ENCODE measurements around the gene IQSEC3. TPM values are rescaled to one million over a fixed set of nuclear protein-coding genes. Genes with fewer than 3 reads are reported as not detected.
"Not testable (repeated sequence)": the region's sequence is repeated elsewhere in the genome, so short reads cannot be mapped to it uniquely, and the experiment has no call there.

The IQSEC3 gene
- not detected in 2 replicates for total RNA-seq (2014; rRNA removed; shearing (Covaris generic); ENCODE audit: low replicate concordance)

DNA sequence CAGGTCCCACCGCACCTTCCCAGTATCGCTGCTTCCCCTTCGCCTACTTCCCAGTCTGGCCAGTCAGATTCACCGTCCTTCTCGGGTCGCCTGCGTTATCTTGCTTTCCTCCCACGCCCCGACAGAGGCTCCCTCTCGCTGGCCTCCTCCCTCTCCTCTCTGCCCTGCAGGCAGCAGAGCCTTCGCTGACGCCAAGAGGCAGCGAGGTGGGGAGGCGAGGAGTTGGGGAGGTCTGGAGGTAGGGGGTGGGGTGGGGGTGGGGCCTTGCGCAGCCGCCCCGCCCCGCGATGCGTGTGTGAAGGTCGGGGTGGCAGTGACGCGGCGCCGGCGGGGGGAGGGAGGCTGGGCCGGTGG, at the start of gene IQSEC3:
Gene IQSEC3, plus strand, starts transcription at position 340 of the 354 bp plus-strand sequence. CDS start 116 bp downstream, outside the sequence.
- DNase-seq (ENCODE audit: low read depth); in situ Hi-C loops (cut with HindIII; ENCODE audit: low pct_unique_long_range_greater_than_20kb, low sequenced_read_pairs): not testable (repeated sequence)

DNA sequence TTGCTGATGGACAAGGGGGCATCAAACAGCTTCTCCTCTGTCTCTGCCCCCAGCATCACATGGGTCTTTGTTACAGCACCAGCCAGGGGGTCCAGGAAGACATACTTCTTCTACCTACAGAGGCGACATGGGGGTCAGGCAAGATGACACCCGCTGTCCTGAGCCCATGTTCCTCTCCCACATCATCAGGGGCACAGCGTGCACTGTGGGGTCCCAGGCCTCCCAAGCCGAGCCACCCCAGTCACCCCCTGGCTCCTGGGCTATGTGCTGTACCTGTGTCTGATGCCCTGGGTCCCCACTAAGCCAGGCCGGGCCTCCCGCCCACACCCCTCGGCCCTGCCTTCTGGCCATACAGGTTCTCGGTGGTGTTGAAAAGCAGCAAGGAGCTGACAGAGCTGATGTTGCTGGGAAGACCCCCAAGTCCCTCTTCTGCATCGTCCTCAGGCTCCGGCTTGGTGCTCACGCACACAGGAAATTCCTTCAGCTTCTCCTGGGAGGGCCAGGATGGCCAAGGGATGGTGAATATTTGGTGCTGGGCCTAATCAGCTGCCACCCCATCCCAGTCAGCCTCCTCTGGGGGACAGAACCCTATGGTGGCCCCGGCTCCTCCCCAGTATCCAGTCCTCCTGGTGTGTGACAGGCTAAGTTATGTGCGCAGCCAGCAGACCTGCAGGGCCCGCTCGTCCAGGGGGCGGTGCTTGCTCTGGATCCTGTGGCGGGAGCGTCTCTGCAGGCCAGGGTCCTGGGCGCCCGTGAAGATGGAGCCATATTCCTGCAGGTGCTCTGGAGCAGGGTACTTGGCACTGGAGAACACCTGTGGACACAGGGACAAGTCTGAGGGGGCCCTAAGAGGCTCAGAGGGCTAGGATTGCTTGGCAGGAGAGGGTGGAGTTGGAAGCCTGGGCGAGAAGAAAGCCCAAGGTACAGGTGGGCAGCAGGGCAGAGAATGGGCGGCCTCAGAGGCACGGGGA, 48.9 kb upstream of the IQSEC3 start:
- DNase-seq (ENCODE audit: low read depth); in situ Hi-C loops (cut with HindIII; ENCODE audit: low pct_unique_long_range_greater_than_20kb, low sequenced_read_pairs): not testable (repeated sequence)

DNA sequence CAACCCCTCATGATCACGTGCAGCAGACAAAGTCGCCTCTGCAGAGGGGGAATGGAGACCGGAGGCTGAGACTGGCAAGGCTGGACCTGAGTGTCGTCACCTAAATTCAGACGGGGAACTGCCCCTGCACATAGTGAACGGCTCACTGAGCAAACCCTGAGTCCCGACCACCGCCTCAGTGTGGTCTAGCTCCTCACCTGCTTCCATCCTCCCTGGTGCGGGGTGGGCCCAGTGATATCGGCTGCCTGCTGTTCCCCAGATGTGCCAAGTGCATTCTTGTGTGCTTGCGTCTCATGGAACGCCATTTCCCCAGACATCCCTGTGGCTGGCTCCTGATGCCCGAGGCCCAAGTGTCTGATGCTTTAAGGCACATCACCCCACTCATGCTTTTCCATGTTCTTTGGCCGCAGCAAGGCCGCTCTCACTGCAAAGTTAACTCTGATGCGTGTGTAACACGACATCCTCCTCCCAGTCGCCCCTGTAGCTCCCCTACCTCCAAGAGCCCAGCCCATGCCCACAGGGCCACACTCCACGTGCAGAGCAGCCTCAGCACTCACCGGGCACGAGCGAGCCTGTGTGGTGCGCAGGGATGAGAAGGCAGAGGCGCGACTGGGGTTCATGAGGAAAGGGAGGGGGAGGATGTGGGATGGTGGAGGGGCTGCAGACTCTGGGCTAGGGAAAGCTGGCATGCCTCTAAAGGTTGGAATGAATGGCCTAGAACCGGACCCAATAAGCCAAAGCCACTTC, 47.6 kb upstream of the IQSEC3 start:
- in situ Hi-C loops (cut with HindIII; ENCODE audit: low pct_unique_long_range_greater_than_20kb, low sequenced_read_pairs); DNase-seq (ENCODE audit: low read depth): not testable (repeated sequence)

DNA sequence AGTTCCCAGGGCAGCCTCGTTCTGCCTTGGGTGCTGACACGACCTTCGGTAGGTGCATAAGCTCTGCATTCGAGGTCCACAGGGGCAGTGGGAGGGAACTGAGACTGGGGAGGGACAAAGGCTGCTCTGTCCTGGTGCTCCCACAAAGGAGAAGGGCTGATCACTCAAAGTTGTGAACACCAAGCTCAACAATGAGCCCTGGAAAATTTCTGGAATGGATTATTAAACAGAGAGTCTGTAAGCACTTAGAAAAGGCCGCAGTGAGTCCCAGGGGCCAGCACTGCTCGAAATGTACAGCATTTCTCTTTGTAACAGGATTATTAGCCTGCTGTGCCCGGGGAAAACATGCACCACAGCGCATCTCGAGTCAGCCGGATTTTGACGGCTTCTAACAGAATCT, 46.7 kb upstream of the IQSEC3 start:
- in situ Hi-C loops (cut with HindIII; ENCODE audit: low pct_unique_long_range_greater_than_20kb, low sequenced_read_pairs); DNase-seq (ENCODE audit: low read depth): not testable (repeated sequence)

DNA sequence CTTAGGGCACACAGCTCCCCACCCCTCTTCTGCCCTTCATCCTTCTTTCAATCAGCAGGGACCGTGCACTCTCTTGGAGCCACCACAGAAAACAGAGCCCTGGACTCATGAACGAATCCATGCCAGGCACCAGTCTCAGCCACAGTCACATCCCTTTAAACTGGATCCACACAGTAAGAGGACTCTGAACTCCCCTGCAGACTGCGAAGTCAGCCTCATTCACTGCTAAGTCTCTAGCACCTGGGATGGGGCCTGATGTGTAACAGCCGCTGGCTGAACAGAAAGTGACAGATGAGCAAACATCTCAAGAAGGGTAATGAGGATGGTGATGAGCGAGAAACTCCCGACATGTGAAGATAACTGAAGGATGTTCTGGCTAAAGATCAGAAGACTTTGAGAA, 45.8 kb upstream of the IQSEC3 start:
- in situ Hi-C loops (cut with HindIII; ENCODE audit: low pct_unique_long_range_greater_than_20kb, low sequenced_read_pairs), result no loop called here
- no peak for DNase-seq (ENCODE audit: low read depth)

DNA sequence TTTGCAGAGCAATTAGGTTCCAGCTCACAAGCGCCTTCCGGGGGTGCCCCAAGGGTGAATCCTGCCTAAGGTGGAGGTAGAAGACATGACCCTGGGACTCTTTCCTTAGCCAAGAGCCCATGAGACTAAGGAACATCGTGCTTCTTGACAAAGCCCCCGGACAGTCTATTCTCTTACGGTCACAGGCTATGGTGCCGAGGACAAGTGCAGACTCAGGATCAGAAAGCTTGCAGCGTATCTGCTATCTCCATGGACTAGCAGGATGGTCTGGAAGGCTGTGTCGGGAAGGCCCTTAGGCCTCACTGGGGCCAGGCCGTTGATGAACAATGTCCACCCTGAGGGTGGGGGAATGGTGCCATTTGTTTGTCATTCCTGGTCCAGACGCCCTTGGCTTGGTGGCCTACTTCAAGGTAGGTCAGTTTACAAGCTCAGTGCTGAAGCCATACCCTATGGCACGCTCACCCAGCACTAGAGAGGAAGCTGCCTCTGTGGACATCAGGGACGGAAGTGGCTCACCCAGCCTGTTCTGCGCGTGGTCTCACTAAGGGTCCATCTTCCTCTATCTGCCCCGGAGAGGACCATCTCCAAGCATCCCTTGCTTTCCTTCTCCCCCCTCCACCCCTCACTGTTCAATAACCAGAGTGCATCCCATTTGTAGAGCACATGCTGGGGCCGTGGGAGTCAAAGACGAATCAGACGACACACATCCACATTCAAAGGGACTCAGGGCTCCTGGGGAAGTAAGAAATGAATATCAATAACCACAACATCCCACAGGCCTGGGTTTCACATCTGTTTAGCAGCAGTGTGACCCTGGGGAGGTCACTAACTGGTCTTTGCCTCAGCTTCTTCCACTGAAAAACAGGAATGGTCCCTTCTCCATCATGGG, 45.0 kb upstream of the IQSEC3 start:
- no peak for DNase-seq (ENCODE audit: low read depth)
- in situ Hi-C loops (cut with HindIII; ENCODE audit: low pct_unique_long_range_greater_than_20kb, low sequenced_read_pairs), result no loop called here

DNA sequence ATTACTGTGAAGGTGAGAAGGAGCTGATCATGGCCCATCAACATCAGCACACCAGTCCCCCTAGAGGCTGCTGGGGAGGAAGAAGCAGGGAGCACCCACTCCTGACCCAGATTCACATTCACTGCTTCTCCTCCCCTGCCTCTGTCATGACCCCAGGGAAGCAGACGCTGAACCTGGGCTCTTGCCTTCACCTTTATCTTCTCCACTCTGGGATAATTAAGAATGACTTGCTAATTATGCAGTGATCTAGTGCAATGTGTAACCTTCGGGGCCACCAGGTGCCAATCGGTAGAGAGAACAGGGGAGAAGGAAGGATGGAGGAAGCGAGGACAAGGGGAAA, 44.4 kb upstream of the IQSEC3 start:
- DNase-seq (ENCODE audit: low read depth), result no peak
- in situ Hi-C loops (cut with HindIII; ENCODE audit: low pct_unique_long_range_greater_than_20kb, low sequenced_read_pairs), result no loop called here

DNA sequence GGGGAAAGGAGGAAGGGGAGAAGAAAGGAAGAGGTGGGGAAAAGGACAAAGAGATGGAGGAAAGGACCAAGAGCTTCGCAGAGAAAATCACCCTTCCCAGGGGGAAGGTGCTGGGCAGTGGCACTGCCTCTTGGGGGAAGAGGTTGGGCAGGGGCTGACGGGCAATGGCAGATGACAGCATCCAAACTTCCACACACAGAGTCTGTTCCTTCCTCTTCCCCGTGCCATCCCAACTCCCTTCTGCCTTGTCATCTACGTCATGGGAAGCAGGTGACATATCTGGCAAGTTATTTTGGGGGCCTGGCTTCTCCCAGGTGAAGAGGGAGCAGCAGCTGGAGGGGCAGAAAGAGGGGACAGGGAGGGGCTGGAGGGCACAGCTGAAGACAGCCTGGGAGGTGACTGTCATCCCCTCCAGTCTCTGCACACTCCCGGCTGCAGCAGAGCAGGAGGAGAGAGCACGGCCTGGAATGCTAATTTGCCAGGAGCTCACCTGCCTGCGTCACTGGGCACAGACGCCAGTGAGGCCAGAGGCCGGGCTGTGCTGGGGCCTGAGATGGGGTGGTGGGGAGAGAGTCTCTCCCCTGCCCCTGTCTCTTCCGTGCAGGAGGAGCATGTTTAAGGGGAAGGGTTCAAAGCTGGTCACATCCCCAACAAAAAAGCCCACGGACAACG, 43.9 kb upstream of the IQSEC3 start:
- no peak for DNase-seq (ENCODE audit: low read depth)
- in situ Hi-C loops (cut with HindIII; ENCODE audit: low pct_unique_long_range_greater_than_20kb, low sequenced_read_pairs), result no loop called here

DNA sequence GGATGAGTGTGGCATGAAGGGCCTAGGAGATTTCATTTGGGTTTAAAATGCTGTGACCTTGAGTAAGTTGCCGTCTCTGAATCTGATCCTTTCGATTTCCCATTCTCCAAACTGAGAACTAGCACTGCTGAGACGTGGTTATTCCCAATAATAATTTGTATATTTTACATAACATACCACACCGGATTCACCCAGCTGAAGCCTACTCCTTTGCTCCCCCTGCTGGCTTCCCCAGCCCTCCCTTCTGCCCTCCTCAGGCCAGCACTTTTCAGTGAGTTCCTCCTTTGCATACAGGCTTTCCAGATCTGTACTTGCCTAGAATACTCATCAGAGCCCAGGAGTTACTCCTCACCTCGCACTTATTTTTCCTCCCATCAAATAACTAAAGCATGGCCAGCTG, 38.7 kb upstream of the IQSEC3 start:
- DNase-seq (ENCODE audit: low read depth); in situ Hi-C loops (cut with HindIII; ENCODE audit: low pct_unique_long_range_greater_than_20kb, low sequenced_read_pairs): not testable (repeated sequence)

DNA sequence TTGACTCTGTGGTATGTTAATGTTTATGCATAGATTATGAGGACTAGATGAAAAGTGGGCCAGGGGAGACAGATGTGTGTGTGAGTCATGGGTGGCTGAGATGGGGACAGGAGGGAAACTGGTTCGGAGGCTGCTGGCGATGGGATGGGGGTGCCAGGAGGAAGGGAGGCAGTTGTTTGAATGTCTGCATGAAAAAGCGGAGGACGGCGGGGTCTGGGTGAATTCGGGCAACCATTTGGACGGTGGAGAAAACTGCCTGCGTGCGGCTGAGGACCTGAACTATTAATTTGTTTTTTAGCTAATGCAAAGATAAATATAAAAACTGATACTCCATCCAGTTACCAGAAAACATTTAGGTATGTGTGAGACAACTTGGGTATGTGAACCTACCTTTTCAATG, 27.8 kb upstream of the IQSEC3 start:
- in situ Hi-C loops (cut with HindIII; ENCODE audit: low pct_unique_long_range_greater_than_20kb, low sequenced_read_pairs); DNase-seq (ENCODE audit: low read depth): not testable (repeated sequence)

DNA sequence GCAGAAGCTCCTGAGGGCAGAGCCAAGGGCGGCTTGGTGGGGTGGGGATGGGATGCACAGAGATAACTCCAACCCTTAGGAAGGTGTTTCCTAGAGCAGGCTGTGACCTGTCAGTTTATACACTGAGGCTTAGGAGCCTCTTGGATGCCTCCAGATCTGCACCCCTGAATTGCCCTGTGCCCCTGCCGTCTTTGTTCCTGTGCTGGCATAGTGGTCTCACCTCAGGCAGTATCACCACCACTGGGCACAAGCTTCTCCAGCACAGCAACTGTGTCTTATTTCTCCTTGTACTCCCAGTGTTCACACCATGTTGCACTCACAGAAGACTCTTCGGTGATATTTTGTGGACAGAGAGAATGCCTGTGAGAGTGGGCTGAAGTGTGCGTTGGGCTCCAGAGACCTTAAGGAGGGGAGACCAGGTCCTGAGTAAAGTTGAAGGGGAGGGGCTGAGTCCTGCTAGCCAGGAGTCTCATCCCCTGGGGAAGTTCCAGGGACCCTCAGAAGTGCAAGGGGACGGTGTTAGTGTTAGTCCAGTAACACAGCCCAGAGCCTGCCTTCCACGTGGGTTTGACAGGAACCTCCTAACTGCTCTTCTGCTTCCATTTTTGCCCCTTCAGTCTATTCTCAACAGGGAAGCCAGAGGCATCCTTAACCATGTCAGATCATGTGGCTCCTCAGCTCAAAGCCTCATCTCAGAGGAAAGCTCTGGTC, 26.9 kb upstream of the IQSEC3 start:
- in situ Hi-C loops (cut with HindIII; ENCODE audit: low pct_unique_long_range_greater_than_20kb, low sequenced_read_pairs); DNase-seq (ENCODE audit: low read depth): not testable (repeated sequence)

DNA sequence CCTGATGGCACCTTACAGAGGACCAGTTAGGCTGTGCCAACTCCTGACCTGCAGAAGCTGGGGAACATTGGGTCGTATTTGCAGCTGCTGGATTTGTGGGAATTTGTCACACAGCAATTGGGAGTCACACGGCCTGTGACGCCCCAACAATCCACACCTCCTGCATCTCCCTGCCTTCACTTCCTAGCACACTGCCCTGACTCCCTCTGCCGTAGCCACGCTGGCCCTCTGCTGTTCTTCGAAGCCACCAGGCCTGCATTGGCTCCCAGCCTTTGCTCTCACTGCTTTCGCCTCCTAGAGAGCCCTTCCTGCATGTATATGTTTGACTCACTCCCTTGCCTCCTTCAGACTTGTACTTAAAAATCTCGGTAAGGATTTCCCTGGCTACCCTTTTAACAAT, 22.2 kb upstream of the IQSEC3 start:
- in situ Hi-C loops (cut with HindIII; ENCODE audit: low pct_unique_long_range_greater_than_20kb, low sequenced_read_pairs); DNase-seq (ENCODE audit: low read depth): not testable (repeated sequence)

DNA sequence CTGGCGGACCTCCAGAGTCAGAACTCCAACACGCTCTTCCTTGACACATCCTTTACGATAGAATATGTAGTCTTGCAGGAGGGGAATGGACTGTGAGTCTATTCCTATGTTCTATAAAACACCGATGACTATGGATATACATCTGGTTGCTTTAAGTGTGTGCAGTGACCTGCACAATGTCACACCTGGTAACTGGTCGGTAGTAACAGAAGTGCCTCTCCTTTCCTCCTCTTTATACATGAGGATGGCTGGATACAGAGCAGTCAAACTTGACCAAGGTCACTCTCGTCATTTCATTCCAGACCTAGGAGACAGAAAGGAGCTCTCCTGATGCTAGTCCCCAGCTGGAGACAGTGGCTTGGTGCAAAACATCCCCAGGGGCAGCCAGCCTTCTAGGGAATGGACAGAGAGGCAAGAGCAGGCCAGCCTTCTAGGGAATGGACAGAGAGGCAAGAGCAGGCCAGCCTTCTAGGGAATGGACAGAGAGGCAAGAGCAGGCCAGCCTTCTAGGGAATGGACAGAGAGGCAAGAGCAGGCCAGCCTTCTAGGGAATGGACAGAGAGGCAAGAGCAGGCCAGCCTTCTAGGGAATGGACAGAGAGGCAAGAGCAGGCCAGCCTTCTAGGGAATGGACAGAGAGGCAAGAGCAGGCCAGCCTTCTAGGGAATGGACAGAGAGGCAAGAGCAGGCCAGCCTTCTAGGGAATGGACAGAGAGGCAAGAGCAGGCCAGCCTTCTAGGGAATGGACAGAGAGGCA, 21.2 kb upstream of the IQSEC3 start:
- DNase-seq (ENCODE audit: low read depth); in situ Hi-C loops (cut with HindIII; ENCODE audit: low pct_unique_long_range_greater_than_20kb, low sequenced_read_pairs): not testable (repeated sequence)

DNA sequence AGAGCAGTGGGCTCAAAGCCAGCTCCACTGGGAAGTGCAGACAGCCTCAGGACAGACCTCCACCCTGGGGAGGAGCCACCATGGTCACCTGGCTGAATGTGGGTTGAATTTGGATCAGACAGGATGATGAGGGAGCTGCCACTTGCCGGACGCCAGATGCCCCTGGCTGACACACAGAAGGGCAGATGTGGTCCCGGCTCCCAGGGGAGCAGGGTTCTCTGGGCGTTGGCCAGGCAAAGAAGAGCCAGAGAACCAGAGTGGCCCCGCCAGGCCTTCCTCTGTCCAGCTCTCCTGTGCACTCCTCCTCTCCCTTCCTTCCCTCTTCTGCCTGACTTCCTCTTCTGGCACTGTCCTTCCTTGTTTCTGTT, 20.6 kb upstream of the IQSEC3 start:
- DNase-seq (ENCODE audit: low read depth); in situ Hi-C loops (cut with HindIII; ENCODE audit: low pct_unique_long_range_greater_than_20kb, low sequenced_read_pairs): not testable (repeated sequence)

DNA sequence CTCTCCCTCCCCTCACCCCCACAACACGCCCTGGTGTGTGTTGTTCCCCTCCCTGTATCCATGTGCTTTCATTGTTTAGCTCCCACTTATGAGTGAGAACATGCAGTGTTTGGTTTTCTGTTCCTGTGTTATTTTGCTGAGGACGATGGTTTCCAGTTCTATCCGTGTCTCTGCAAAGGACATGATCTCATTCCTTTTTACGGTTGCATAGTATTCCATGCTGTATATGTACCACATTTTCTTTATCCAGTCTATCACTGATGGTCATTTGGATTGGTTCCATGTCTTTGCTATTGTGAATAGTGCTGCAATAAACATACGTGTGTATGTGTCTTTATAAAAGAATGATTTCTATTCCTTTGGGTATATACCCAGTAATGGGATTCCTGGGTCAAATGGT, 20.0 kb upstream of the IQSEC3 start:
- DNase-seq (ENCODE audit: low read depth); in situ Hi-C loops (cut with HindIII; ENCODE audit: low pct_unique_long_range_greater_than_20kb, low sequenced_read_pairs): not testable (repeated sequence)

DNA sequence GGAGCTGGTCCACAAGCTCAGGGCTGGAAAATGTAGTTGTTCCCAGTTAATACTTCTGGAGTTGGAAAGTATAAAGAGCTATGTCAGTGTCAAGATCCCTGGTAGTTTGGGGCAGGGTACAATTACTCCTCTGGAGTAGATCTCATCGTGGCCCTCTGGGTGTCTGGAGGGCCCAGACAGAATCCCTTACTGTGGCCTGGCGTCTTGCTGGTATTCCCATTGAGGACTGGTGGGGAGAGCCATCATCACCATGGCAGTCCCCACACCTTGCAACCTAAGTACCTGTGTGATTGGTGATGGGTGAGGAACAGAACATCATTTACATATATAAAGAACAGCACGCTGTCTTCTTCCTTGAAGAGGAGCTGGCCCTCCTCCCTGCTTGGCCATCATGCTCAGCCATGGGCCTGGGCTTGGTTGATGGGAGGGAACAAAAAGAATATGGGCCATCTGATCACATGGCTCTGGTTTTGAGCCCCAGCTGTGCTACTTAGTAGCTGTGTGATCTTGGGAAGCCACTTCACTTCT, 18.8 kb upstream of the IQSEC3 start:
- DNase-seq (ENCODE audit: low read depth); in situ Hi-C loops (cut with HindIII; ENCODE audit: low pct_unique_long_range_greater_than_20kb, low sequenced_read_pairs): not testable (repeated sequence)

All from Caki2 (cell line).